KG1 (cell line): Measurements from ENCODE around the gene DNAJB9.
A peak's percentile ranks its signal among the peaks of the same experiment; 100 is the strongest.
"Not testable (repeated sequence)": the region's sequence is repeated elsewhere in the genome, so short reads cannot be mapped to it uniquely, and the experiment has no call there.

Experiments
- DNase-seq: peaks from one replicate; lab custom pipeline; 2025; lab: John Stamatoyannopoulos, UW

The DNAJB9 gene

DNA sequence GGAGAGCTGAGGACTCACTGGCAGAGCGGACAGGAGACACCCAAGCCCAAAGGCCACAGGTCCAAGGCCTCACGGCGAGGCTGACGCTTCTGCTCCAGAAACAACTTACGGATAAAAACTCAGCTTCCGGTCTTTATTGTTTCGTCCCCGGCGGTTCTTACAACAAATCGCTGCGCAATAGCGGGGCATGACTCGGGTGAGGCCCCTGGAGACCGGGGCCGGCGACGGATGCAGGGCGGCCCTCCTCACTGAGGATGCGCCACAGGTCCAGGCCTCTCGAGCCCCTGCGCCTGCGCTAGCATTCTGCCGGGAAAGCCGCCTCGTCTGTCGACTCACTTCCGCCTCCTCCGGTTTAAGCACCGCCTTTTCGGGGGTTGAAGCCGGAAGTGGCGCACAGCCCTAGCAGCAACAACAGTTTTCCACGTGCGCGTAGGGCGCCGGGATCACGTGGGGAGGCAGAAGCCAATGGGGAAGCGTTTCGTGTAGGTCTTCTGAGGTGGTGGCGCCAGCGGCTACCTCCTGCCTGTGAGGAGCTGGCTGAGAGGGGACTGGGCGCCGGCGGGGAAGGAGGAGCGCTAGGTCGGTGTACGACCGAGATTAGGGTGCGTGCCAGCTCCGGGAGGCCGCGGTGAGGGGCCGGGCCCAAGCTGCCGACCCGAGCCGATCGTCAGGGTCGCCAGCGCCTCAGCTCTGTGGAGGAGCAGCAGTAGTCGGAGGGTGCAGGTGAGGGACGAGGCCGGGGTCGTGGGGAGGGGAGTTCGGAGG lies at the start of gene DNAJB9, which contains the start of gene THAP5:
TSS of gene DNAJB9 (plus strand) at position 494 of the 765 bp plus-strand sequence. CDS start 1,853 bp downstream, outside the sequence.
TSS of gene THAP5 (minus strand) at position 326 of the 765 bp plus-strand sequence. CDS start at position 189, 137 bp downstream.
- peak; percentile 74 for DNase-seq

GRCh38 chr7:108522780-108523179 lies 46.9 kb upstream of the DNAJB9 start:
- DNase-seq: no peak

GRCh38 chr7:108525327-108525984 lies 44.2 kb upstream of the DNAJB9 start:
- DNase-seq: no peak

DNA sequence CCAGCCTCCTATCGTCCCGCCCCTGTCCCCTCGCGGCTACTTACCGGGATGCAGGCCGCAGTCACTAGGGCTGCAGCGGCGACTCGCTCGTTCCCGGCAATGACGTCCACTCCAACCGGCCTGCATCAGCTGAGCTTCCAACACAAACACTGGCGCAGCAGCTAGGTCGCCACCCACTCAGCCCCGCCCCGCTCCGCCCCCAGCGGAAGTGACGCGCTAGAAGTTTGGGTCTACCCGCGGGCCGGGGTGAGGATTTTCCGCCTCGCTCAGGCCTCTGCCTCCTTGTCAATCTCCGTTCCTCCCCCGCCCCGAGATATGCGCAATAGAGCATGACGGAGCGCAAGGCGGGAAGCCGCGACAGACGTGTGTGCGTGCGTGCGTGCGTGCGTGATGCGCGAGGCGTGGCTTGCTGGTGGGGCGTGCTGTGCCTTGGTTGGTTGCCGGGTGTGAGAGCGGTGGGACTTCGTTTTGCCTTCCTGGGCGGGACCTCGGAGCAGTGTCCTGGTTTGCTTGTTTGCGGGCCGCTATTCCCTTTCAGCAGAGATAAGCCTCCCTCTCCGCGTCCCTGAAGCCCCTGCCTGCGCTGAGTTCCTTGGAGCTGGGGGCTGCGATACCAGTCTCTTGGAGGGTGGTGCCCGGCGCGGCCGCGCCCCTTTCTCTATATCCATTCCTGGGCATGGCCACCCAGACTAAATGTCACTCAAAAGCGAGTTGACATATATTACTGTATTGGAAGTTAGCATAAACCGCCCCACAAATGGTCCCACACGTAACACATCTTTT lies 43.5 kb upstream of the DNAJB9 start, which contains the start of gene PNPLA8:
TSS of gene PNPLA8 (minus strand) at position 151 of the 783 bp plus-strand sequence. CDS start 10,644 bp downstream, outside the sequence.
- peak; percentile 79 for DNase-seq

DNA sequence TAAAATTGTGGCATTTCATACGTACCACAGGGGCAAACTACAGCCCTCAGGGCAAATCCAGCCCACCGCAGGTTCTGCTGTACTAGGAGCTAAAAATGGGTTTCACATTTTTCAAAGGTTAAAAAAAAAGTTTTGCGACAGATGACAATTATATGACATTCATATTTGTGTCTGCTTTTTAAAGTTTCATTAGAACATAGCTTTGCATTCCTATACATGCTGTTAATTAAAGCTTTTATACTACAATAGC lies 43.0 kb upstream of the DNAJB9 start:
- no peak for DNase-seq

DNA sequence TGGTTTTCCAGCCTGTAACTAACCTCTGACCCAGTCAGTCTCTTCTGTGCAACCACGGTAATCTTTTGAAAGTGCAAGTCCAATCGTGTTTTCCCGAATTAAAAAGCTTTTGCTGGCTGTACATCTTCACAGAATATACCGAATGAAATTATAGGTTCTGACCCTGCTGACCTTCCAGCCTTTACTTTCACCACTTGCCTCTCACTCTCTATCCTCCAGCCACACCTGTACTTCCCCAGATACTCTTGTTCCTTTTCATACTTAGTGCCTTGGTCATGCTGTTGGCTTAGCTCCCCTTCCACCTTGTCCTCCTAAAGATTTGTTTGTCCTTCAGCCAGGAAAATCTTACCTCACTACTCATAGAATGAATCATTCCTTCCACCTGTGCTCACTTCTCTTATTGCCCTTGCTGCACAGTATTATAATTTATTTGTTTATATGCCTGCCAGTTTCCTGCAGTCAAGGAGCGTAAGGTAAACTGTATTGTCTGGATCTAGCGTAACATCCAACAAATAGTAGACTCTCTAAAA lies 41.4 kb upstream of the DNAJB9 start:
- no peak for DNase-seq

GRCh38 chr7:108529341-108529740 lies 40.3 kb upstream of the DNAJB9 start:
- DNase-seq: no peak

DNA sequence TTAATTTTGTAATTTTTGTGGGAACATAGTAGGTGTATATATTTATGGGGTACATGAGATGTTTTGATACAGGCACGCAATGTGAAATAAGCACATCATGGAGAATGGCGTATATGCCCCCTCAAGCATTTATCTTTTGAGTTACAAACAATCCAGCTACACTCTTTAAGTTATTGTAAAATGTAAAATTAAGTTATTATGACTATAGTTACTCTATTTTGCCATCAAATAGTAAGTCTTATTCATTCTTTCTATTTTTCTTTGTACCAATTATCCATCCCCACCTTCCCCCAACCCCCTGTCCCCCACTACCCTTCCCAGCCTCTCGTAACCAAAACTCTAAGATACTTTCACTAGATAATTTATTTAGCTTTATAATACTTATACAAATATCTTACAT lies 36.0 kb upstream of the DNAJB9 start:
- no peak for DNase-seq

- DNase-seq: no peak
These were observed 34.4 kb upstream of the DNAJB9 start for GRCh38 chr7:108535257-108535656.

GRCh38 chr7:108535744-108536143 lies 33.9 kb upstream of the DNAJB9 start:
- DNase-seq: no peak

- DNase-seq: no peak
These were observed 32.4 kb upstream of the DNAJB9 start for GRCh38 chr7:108537229-108537628.

DNA sequence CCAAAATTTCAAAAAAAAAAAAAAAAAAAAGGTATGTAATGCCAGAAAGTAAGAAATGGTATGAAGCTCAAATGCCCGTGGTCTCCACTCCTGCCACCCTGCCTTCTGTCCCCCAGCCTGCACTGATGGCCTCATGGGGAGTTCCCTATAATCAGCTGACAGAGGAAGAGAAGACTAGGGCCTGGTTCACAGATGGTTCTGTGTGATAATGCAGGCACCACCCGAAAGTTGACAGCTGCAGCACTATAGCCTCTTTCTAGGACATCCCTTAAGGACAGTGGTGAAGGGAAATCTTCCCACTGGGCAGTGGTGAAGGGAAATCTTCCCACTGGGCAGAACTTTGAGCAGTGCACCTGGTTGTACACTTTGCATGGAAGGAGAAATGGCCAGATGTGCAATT lies 31.4 kb upstream of the DNAJB9 start:
- not testable (repeated sequence) for DNase-seq

DNA sequence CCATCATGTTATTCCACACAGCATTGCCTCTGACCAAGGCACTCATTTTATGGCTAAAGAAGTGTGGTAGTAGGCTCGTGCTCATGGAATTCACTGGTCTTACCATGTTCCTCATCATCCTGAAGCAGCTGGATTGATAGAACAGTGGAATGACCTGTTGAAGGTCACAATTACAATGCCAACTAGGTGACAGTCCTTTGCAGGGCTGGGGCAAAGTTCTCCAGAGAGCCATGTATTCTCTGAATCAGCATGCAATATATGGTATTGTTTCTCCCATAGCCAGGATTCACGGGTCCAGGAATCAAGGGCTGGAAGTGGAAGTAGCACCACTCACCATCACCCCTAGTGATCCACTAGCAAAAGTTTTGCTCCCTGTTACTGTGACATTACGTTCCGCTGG lies 31.0 kb upstream of the DNAJB9 start:
- not testable (repeated sequence) for DNase-seq

DNA sequence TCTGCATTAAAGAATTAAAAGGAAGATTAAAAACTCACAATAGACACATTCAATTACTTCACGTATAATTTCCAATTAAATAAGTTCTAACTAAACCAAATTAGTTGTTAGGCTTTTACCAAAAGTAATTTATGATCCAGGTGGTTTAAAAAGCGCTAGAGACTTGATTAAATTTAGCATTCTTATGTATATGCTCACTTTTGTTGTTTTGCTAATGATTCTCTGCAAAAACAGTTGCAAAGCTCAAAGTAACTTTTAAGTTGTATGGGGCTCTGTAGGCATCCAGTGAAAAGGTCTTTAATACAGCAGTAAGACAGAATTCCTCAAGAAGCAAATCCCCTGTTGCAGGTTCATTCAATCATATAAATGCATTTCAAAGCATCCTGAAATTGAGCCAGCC lies 28.2 kb upstream of the DNAJB9 start:
- DNase-seq: no peak

GRCh38 chr7:108548141-108548896 lies 21.4 kb upstream of the DNAJB9 start:
- DNase-seq: not testable (repeated sequence)

DNA sequence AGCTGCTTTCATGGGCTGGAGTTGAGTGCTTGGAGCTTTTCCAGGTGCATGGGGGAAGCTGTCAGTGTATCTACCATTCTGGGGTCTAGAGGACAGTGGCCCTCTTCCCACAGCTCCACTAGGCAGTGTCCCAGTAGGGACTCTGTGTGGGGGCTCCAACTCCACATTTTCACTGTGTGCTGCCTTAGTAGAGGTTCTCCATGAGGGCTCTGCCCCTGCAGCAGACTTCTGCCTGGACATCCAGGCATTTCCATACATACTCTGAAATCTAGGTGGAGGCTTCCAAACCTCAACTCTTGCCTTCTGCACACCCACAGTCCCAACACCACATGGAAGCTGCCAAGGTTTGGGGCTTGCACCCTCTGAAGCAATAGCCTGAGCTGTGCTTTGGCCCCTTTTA lies 13.0 kb upstream of the DNAJB9 start:
- not testable (repeated sequence) for DNase-seq

- DNase-seq: no peak
These were observed 12.5 kb upstream of the DNAJB9 start for GRCh38 chr7:108557191-108557590.

GRCh38 chr7:108557617-108558016 lies 12.1 kb upstream of the DNAJB9 start:
- DNase-seq: no peak

- no peak for DNase-seq
These were observed 10.4 kb upstream of the DNAJB9 start for GRCh38 chr7:108559253-108559652.

GRCh38 chr7:108561047-108561619 lies 8.5 kb upstream of the DNAJB9 start:
- DNase-seq: no peak

- DNase-seq: no peak
These were observed 3.7 kb upstream of the DNAJB9 start for GRCh38 chr7:108565987-108566386.
